Thyroid gland (tissue), 4 donors: ENCODE results near the gene MOB2. TPM values are rescaled to one million over a fixed set of nuclear protein-coding genes. Genes with fewer than 3 reads are reported as not detected.

Experiments
- DNase-seq, 2 donors: peaks; one replicate each; pipeline ENCODE4 v3.0.0-alpha.2; 2019
- H3K27ac ChIP-seq, 3 donors: fragments of 200-600 bp; sonication (generic); 1 replicate in 2 of 3; 2 replicates in 1 of 3; pipeline ENCODE4 v1.5.1; 2016 to 2019; ENCODE audit warnings: mild to moderate bottlenecking in 1 of 3, moderate library complexity in 1 of 3
- H3K27me3 ChIP-seq: fragments of 200-600 bp; sonication (generic); one replicate; pipeline ENCODE4 v1.5.1; 2019
- H3K36me3 ChIP-seq, 2 donors: fragments of 200-600 bp; sonication (generic); one replicate each; pipeline ENCODE4 v1.5.1; 2016 to 2019
- H3K4me1 ChIP-seq, 2 donors: fragments of 200-600 bp; sonication (generic); one replicate each; pipeline ENCODE4 v1.5.1; 2017 to 2019
- H3K4me3 ChIP-seq, 3 donors: fragments of 200-600 bp; sonication (generic); replicated peaks in 1 of 3; 1 replicate in 2 of 3; 2 replicates in 1 of 3; pipeline ENCODE4 v1.5.1; 2016; ENCODE audit warnings: mild to moderate bottlenecking in 1 of 3
- H3K9me3 ChIP-seq: fragments of 200-600 bp; sonication (generic); one replicate; pipeline ENCODE4 v1.5.1; 2017
- POLR2A ChIP-seq, 2 donors: fragments of 450-650 bp; IDR thresholded peaks; one replicate each; pipeline ENCODE4 v1.6.1; 2017; ENCODE audit warnings: antibody characterized with exemption in 2 of 2, mild to moderate bottlenecking in 2 of 2, moderate library complexity in 1 of 2
- WGBS, 2 donors: methylation state at CpG; one replicate each; pipeline ENCODE4 v1.1.5; 2017; 5-methylcytosine and 5-hydroxymethylcytosine counted together
- intact Hi-C: fragments of 100-400 bp; cut with DNase I; formaldehyde crosslinking; loops from one replicate; pipeline ENCODE4 v1.15.1; 2023
- total RNA-seq, 4 donors: library from RNA; depleted of rRNA; stranded (reverse); fragments of >200 nt; gene quantifications; one replicate each; pipeline ENCODE4 v1.2.3, GENCODE V29; 2016
- TF ChIP-seq, protein P1 (sequence below), 6 experiments: fragments of 200-600 bp in 3 of 6; fragments of 450-650 bp in 3 of 6; sonication (generic) in 3 of 6; IDR thresholded peaks; one replicate each; pipeline ENCODE4 v1.5.1; 2016 to 2019; ENCODE audit warnings: antibody characterized with exemption in 6 of 6, mild to moderate bottlenecking in 2 of 6, inconsistent platforms in 1 of 6, moderate library complexity in 1 of 6

The MOB2 gene
- total RNA-seq, 4 donors from 2014 or later: 25.6 to 45.8 (median 30.1) TPM

DNA sequence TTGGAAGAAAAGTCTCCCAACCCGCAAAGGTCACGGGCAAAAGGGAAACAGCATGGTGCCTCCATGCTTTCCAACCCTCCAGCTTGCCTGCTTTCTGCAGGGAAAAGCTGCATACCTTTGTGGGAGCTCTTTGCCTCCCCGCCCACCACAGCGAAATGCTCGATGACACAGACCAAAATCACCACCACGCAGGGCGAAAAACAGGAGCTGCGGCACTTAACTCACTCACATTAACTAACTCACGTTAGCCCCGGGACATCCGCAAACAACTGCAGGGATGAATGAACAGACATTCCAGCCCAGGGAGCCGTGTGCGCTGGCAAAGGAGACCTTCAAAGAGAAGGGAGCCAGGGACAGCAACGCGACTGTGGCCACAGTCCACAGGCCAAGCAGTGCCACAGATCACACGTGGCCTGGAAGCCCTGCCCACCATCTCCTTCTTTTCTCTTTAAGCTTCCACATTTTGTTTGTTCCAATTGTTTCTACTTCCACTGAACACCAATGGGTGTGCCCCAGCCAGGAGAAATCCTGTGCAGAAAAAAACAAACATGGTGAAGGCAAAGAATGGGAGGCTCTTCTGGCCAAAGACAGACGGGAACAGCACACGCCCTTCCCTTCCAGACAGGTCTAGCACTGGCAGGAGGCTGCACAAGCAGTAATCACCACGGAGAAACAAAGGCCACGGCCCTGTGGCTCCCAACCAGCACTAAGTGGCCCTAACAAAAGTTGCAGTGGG lies 46.2 kb upstream of the MOB2 start:
- WGBS, 2 donors: 65 to 68% methylated on average over 18 to 20 of the region's 20 CpGs
- intact Hi-C loops: no loop called here
- no peak overlapping the region for H3K4me3 ChIP-seq

GRCh38 chr11:1532014-1532586 lies 45.5 kb upstream of the MOB2 start:
- peaks cover 0 to 51% of the 10 kb centered on the region in 2 donors for H3K4me1 ChIP-seq
- no peak overlapping the region for H3K27ac ChIP-seq
- H3K36me3 ChIP-seq: no peaks in the 10 kb centered on the region
- WGBS, 2 donors: 89 to 95% methylated on average over 9 to 13 of the region's 17 CpGs
- intact Hi-C loops: no loop called here
- DNase-seq: no peak
- no peaks in the 10 kb centered on the region for H3K9me3 ChIP-seq
- no peaks in the 10 kb centered on the region for H3K27me3 ChIP-seq
- no peak for TF ChIP-seq POLR2A (IDR thresholded peaks at IDR 0.05)
- TF ChIP-seq, protein P1, sequence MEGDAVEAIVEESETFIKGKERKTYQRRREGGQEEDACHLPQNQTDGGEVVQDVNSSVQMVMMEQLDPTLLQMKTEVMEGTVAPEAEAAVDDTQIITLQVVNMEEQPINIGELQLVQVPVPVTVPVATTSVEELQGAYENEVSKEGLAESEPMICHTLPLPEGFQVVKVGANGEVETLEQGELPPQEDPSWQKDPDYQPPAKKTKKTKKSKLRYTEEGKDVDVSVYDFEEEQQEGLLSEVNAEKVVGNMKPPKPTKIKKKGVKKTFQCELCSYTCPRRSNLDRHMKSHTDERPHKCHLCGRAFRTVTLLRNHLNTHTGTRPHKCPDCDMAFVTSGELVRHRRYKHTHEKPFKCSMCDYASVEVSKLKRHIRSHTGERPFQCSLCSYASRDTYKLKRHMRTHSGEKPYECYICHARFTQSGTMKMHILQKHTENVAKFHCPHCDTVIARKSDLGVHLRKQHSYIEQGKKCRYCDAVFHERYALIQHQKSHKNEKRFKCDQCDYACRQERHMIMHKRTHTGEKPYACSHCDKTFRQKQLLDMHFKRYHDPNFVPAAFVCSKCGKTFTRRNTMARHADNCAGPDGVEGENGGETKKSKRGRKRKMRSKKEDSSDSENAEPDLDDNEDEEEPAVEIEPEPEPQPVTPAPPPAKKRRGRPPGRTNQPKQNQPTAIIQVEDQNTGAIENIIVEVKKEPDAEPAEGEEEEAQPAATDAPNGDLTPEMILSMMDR (IDR thresholded peaks at IDR 0.05): no peak
- no peak overlapping the region for H3K4me3 ChIP-seq

More for the DNA sequence above, 46.2 kb upstream of the MOB2 start:
- no peak for TF ChIP-seq POLR2A (IDR thresholded peaks at IDR 0.05)
- TF ChIP-seq, protein P1 (IDR thresholded peaks at IDR 0.05): no peak
- H3K36me3 ChIP-seq: no peaks in the 10 kb centered on the region
- H3K27ac ChIP-seq: no peak overlapping the region
- no peaks in the 10 kb centered on the region for H3K27me3 ChIP-seq
- DNase-seq: no peak
- H3K9me3 ChIP-seq: no peaks in the 10 kb centered on the region
- peaks cover 0 to 54% of the 10 kb centered on the region in 2 donors for H3K4me1 ChIP-seq

DNA sequence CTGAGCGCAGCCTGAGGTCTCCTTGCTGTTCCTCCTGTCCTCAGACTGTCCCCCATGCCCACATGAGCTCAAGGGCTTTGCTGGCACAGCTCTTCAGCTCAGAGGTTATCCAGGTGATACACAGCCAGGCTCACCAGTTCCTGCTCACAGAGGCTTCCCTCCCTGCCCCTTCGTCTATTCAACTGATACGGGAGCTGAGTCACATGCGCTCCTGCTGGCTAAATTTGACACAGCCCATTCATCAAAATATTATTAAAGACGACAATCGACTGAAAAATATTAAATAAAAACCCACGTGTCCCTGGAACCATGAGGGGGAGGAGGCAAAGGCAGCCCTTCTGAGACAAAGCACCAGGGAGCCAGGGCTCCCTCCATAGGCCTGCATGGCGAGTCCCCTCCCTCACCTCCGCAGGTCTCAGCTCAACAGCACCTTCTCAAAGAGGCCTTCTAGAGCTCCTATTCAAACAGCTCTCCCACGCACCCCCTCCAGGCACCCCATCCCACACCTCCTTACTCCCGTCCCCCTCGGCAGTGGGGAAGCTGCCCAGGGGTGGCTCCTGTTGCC lies 45.0 kb upstream of the MOB2 start:
- Histone ChIP-seq H3K27me3 (no peaks in the 10 kb centered on the region), H3K36me3 (no peaks in the 10 kb centered on the region), H3K4me1 (peaks cover 0 to 47% of the 10 kb centered on the region in 2 donors), H3K9me3 (no peaks in the 10 kb centered on the region), H3K27ac (no peak overlapping the region), H3K4me3 (no peak overlapping the region)
- no peak for DNase-seq
- WGBS, 2 donors: 78 to 82% methylated on average over 12 of the region's 12 CpGs
- TF ChIP-seq, protein P1 (IDR thresholded peaks at IDR 0.05): no peak
- no peak for TF ChIP-seq POLR2A (IDR thresholded peaks at IDR 0.05)
- intact Hi-C loops: no loop called here

- intact Hi-C loops: no loop called here
- H3K4me3 ChIP-seq: no peak overlapping the region
These were observed 44.3 kb upstream of the MOB2 start for GRCh38 chr11:1530686-1531448.

More at GRCh38 chr11:1530686-1531448, 44.3 kb upstream of the MOB2 start:
- H3K4me1 ChIP-seq: peaks cover 0 to 41% of the 10 kb centered on the region in 2 donors
- no peak for TF ChIP-seq POLR2A (IDR thresholded peaks at IDR 0.05)
- TF ChIP-seq, protein P1 (IDR thresholded peaks at IDR 0.05): no peak
- 91 to 98% methylated on average over 8 to 18 of the region's 19 CpGs for WGBS, 2 donors
- no peak overlapping the region for H3K27ac ChIP-seq
- DNase-seq: no peak
- H3K36me3 ChIP-seq: no peaks in the 10 kb centered on the region
- no peaks in the 10 kb centered on the region for H3K9me3 ChIP-seq
- no peaks in the 10 kb centered on the region for H3K27me3 ChIP-seq
